Right kidney (tissue), 9 donors: ENCODE measurements around the gene UCHL5.

ENCODE experiments used
- DNase-seq: peaks from one replicate; pipeline ENCODE4 v3.0.0-alpha.2; 2016
- long read RNA-seq, 8 donors: transcript quantifications; one replicate each; lab custom pipeline, GENCODE V29; 2026

Gene UCHL5, protein sequence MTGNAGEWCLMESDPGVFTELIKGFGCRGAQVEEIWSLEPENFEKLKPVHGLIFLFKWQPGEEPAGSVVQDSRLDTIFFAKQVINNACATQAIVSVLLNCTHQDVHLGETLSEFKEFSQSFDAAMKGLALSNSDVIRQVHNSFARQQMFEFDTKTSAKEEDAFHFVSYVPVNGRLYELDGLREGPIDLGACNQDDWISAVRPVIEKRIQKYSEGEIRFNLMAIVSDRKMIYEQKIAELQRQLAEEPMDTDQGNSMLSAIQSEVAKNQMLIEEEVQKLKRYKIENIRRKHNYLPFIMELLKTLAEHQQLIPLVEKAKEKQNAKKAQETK
- long read RNA-seq, donor 1, full-length matches to known transcripts: 5 of 5 reads
- long read RNA-seq, donor 1, partial matches to known transcripts: 0 of 5 reads
- long read RNA-seq, donor 1, other reads (novel, unspliced or antisense): 0 of 5 reads
- long read RNA-seq, donor 2, full-length matches to known transcripts: 7 of 7 reads
- long read RNA-seq, donor 2, partial matches to known transcripts: 0 of 7 reads
- long read RNA-seq, donor 2, other reads (novel, unspliced or antisense): 0 of 7 reads
- long read RNA-seq, donor 3, partial matches to known transcripts: 0 of 2 reads
- long read RNA-seq, donor 3, other reads (novel, unspliced or antisense): 0 of 2 reads
- long read RNA-seq, donor 4, full-length matches to known transcripts: 6 of 11 reads
- long read RNA-seq, donor 4, partial matches to known transcripts: 5 of 11 reads
- long read RNA-seq, donor 4, other reads (novel, unspliced or antisense): 0 of 11 reads
- long read RNA-seq, donor 5, full-length matches to known transcripts: 7 of 7 reads
- long read RNA-seq, donor 5, partial matches to known transcripts: 0 of 7 reads
- long read RNA-seq, donor 5, other reads (novel, unspliced or antisense): 0 of 7 reads
- long read RNA-seq, donor 6, full-length matches to known transcripts: 10 of 10 reads
- long read RNA-seq, donor 6, partial matches to known transcripts: 0 of 10 reads
- long read RNA-seq, donor 6, other reads (novel, unspliced or antisense): 0 of 10 reads
- long read RNA-seq, donor 7, full-length matches to known transcripts: 5 of 27 reads
- long read RNA-seq, donor 7, partial matches to known transcripts: 9 of 27 reads
- long read RNA-seq, donor 7, other reads (novel, unspliced or antisense): 13 of 27 reads
- long read RNA-seq, donor 8, full-length matches to known transcripts: 7 of 26 reads
- long read RNA-seq, donor 8, partial matches to known transcripts: 19 of 26 reads
- long read RNA-seq, donor 8, other reads (novel, unspliced or antisense): 0 of 26 reads

DNA sequence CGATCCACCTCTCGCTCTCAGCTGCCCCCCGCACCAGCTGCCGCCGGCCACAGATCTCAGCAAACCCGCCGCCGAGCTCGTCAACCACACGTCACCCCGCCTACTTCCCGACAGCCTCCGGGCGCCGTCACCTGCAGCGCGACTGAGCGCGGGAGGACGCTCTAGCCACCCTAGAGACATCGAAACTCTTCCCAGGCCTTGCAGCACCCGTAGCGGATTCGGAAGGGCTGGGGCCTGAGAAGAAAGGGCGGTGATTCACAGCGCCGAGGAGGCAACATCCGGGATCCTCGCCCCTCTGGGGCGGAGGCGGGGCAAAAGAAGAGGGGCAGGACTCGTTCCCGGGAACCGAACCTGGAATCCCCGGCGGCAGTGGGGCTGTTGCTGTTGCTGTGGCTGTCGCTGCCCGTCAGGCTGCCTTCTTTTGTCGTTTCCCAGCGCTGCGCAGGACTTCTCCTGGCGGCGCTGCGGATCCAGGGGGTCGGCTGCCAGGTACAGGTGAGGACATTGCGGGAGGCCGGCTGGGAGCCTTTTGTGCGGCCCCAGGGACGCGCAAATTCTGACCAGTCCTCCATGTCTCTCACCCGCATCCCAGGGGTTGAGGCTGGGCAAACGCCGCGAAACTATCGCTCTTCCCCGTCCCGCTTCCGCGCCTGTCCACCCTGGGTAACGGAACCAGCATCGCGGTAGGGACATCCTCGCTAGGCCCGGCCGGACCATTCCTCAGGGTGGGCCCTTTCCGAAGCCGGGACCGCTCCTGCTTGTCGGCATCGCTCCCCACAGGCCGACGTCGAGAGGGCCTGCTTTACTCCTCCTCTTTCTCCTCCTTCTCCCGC, at the start of gene UCHL5, which contains the start of gene RO60:
Gene UCHL5, minus strand, starts transcription at position 79 of the 833 bp plus-strand sequence. CDS start 100 bp downstream, outside the sequence.
Gene RO60, plus strand, starts transcription at position 331 of the 833 bp plus-strand sequence. CDS start 9,443 bp downstream, outside the sequence.
- peak; percentile 98 for DNase-seq

DNA sequence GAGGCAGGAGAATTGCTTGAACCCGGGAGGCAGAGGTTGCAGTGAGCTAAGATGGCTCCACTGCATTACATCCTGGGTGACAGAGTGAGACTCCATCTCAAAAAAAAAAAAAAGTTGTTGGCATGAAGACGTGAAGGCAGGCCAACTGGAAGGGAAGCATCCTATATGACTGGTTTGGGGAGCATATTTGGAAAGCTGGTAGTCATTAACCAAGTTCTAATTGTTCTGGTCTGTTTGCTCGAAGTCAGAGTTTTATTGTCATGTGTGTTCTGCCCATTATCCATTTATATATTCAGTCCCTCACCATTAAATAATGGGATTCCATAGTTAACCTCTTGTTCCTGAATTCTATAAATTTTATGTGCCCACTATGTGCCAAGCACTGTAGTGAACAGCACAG, 49.3 kb upstream of the UCHL5 start:
- DNase-seq: no peak

DNA sequence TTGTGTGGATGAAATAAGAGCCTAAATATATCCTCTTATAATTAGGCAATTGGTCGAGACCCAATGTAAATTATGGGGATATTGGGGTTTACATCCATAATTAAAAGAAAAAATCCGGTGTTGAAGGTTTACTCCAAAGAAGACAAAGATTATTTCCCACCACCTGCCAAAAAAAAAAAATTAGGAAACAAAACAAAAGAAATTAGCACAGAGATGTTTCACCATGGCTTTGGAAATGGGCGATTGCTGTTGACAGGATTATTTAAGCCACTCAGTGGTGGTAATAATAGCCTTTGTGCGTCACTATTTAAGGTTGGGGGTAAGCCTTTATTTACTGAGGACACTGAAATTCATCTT, 46.6 kb upstream of the UCHL5 start:
- DNase-seq: no peak

DNA sequence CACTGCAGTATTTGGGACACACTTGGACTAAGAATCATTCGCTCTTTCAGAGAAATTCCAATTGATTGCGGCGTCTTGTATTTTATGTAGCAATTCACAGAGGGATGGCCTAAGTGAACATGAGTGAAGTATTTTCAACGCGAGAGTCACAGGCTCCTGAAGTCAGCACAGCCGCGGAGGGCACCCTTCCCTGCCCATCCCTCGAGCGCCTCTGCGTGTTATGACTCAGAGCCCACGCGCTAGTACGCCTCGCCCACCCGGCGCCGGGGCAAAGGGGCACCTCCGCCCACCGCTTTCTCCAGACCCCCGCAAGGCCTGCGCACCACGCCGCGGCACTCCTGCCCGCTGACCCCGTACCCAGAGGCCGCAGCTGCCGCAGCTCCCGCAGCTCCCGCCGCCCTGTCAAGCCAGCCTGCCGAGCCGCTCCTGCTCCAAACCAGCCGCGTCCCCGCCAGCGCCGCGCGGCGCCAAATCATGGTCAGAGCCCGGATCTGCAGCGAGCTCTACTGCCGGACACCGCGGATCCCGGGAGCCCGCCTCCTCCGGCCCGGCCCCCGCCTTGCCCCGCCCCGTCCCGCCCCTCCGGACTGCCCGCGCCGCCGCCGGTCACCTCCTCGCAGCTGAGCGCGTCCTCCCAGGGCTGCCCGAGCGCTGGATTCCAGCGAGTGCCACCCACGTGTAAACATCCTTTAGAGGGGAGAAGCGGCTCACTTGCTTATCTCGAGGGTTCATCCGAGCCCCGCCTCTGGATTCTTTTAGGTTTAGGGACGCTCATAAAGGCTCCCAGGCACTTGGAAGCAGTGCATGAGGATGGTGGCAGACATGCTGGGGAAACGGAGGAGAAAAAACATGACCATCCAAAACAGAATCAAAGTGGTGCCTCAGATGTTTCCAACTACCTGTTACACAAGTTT, 46.0 kb upstream of the UCHL5 start, which contains the start of gene GLRX2:
Gene GLRX2, minus strand, starts transcription at position 508 of the 914 bp plus-strand sequence. Its CDS starts 32 bp downstream, at position 476.
- DNase-seq: peak; percentile 89

DNA sequence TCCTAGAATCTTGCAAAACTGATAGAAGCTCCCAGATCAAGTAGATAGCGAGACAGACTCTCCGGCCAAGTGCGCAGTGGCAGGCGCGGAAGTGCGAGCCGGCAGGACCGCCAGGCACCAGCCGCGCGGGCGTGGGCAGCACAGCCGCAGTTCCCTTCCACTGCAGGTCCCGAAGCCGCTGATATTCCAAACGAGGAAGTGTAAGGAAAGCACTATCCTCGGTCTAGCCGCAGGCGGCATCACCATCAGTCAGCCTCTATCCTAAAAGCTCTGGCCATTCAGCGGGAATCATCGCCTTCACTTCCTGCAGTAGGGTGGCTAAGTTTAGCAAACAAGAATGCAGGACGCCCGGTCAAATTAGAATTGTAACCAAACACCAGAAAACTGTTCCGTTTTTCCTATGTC, 45.3 kb upstream of the UCHL5 start:
- DNase-seq: peak; percentile 64

DNA sequence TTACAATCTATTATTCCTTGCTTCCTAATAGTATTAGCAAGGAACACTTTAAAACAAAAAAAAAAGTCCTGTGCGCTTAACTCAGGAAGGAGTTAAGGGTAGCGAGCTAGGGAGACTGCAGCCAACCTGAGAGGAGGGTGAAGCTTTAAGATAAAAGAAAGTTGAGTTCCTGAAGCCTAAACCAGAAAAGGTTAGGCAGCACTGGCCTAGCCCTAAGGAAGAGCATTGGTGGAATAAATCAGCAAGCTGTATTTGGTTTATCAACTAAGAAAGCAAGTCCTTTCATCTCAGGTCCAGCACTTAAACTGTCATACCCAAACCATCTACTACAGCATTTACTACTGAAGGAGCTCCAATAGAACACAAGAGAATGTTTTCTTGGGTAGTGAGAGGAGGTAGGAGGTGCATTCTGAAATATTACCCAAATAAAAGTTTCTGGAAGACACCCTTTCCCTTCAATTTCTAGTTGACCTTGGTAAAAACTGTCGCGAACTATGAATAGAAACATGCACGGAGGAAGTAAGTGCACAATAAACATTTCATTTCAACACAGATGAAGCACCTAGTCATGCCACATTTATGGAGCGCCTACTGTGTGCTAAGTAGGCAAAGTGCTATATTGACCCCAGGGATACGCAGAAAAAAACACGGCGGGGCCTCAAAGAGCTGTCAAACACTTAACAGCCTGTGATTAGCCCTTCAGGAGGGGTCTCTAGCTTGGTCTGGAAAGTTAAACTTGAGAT, 44.8 kb upstream of the UCHL5 start:
- no peak for DNase-seq

DNA sequence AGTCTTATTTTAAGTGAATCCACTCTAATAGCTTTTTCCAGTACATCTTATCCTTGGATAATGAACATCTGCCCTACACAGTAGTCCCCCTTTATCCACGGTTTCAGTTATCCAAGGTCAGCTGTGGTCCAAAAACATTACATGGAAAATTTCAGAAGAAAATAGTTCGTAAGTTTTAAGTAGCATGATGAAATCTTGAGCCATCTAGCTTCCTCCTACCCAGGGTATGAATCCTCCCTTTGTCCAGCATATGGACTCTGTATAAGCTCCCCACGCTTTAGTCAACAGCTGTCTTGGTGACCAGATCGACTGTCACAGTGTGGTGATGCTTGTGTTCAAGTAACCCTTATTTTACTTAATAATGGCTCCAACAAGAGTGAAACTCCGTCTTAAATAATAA, 43.5 kb upstream of the UCHL5 start:
- no peak for DNase-seq

DNA sequence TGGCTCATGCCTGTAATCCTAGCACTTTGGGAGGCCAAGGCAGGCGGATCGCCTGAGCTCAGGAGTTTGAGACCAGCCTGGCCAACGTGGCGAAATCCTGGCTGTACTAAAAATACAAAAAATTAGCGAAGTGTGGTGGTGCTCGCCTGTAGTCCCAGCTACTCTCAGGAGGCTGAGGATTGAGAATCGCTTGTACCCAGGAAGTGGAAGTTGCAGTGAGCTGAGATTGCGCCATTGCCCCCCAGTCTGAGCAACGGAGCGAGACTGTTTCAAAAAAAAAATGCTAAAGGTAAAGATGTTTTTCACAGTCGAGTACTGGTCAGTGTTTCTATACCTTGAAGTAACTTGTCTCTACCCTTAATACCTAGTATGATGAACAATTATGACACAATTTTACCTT, 35.0 kb upstream of the UCHL5 start:
- no peak for DNase-seq

DNA sequence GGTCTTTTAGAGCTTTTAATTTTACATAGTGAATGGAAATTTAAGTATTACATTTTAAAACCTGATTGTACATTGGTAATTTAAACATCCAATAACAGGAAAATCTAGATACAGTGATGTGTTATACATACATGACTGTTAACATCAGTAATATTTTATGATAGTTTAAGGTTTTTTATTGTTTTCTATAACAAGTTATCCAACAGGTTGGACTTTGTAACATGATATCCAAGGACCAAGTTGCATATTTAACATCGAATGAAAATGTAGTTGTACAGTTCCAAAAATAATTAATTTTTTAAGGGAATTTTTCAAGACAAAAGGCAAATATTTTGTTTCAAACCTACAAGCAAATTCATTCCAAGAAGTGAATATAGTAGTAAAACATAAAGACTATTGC, 31.7 kb upstream of the UCHL5 start:
- DNase-seq: no peak

DNA sequence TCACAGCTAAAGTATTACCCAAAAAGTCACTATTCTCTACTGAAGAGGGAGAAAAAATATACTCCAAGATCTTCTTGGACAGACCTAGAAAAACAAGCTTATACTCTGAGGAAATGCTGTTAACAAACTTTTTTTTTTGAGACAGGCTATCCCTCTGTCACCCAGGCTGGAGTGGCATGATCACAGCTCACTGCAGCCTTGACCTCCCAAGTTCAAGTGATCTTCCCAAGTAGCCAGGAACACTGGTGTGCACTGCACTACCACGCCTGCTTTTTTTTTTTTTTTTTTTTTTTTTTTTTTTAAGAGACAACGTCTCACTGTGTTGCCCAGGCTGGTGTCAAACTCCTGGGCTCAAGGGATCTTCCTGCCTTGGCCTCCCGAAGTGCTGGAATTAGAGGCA, 28.7 kb upstream of the UCHL5 start:
- DNase-seq: no peak

DNA sequence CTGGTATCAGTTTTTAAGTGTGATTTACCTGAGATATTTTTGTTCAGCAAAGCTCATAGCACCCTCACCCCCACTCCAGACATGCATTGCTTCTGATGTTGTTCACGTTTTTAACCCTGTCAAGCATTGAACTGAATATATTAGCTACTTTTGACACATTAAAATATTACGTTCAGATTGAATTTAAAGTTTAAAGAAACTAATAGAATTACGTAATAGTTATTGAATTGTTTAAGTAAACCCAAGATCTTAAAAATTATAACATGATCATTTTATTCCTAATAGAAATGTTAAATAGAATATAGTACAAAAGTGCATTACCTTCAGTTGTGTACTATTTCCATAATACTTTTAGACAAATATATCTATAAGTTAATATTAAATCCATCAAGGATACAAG, 27.2 kb upstream of the UCHL5 start:
- DNase-seq: no peak

DNA sequence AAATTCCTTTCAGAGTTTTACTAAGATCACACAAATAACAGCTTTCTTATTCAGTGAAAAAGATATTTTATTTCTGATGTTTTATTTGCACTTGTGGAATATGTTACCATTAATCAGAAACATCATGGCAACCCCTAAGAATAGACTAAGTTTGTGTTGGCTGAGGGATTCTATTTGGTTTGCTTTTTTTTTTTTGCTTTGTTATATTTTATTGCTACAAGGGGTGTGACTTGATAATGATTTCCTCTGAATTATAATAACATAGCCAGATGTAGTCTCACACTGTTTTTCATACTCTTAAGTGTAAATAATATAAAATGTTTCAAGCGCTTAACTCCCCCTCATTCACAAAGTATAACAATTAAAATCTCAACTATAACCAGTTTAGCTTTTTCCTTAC, 26.1 kb upstream of the UCHL5 start:
- DNase-seq: no peak

DNA sequence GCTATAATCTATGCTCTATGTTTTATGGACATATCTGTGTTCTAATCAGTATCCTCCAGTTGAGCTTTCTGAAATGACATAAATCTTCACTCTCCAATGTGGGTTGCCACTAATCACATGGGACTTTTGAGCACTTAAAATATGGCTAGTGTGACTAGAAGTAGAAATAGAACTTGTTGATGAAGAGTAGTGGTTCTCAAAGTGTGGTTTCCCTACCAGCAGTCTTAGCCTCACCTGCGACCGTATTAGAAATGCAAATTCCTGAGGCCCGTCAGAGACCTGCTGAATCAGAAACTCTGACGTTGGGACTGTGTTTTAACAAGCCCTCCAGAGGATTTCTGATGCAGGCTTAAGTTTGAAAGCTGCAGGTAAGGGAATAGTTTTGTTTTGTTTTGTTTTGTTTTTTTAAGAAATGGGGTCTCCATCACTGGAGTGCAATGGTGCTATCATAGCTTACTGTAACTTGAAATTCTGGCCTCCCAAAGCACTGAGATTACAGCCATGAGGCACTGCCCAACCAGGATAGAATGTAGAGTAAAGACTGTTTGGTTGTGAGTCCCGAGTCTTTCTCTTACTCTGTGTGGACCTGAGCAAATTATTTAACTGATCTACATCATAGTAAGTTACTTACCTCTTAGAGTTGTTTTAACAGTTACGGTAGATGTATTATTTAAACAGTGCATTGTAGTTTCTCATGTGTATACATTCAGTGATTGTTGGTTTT, 24.4 kb upstream of the UCHL5 start:
- no peak for DNase-seq

DNA sequence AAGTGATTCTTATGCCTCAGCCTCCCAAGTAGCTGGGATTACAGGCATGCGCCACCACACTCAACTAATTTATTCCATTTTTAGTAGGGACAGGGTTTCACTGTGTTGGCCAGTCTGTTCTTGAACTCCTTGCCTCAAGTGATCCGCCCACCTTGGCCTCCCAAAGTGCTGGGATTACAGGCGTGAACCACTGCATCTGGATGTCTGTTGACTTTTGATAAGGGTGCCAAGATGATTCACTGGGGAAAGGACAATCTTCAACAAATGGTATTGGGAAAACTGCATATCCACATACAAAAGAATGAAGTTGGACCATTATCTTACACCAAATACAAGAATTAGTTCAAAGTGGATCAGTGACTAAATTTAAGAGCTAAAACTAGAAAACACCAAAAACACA, 20.0 kb upstream of the UCHL5 start:
- no peak for DNase-seq

DNA sequence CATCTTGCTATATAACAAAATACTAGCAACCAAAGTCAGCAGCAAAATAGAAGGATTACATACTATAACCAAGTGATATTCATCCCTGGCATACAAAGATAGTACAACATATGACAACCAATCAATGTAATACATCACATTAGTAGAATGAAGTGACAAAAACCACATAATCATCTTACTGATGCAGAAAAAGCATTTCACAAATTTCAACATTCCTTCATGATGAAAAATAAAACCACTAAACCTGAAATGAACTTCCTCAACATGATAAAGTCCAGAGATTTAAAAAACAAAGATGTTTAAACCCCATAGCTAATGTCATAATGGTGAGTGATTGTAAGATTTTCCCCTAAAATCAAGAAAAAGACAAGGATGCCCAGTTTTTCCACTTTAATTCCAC, 18.8 kb upstream of the UCHL5 start:
- no peak for DNase-seq

DNA sequence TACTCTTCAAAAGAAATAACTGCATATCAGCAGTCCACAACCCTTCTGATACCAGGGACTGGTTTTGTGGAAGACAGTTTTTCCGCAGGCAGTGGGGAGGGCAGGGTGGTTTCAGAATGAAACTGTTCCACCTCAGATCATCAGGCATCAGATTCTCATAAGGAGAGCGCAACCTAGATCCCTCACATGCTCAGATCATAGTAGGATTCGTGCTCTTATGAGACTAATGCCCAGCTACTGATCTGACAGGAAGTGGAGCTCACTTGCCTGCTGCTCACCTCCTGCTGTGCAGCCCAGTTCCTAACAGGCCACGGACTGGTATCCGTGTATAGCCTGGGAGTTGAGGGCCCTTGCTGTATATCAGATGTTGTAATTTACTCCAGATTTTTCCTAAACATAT, 11.8 kb upstream of the UCHL5 start:
- DNase-seq: no peak

DNA sequence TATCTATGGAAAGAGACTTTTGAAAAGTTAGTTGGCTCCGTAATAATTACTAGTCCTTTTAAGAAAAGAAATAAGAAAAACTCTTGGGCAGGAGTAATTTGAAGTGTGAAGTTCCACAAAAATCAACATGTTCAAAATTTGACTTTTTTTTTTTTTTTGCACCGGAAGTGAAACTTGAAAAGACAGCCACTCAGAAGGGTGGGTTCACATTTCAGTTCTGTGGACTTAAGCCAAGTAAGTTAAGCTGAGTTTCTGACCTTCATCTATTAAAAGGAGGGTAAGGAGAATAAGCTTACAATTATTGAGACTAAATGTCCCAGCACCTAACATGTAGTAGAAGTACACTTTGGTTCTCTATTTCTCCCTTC, 11.2 kb upstream of the UCHL5 start:
- no peak for DNase-seq

DNA sequence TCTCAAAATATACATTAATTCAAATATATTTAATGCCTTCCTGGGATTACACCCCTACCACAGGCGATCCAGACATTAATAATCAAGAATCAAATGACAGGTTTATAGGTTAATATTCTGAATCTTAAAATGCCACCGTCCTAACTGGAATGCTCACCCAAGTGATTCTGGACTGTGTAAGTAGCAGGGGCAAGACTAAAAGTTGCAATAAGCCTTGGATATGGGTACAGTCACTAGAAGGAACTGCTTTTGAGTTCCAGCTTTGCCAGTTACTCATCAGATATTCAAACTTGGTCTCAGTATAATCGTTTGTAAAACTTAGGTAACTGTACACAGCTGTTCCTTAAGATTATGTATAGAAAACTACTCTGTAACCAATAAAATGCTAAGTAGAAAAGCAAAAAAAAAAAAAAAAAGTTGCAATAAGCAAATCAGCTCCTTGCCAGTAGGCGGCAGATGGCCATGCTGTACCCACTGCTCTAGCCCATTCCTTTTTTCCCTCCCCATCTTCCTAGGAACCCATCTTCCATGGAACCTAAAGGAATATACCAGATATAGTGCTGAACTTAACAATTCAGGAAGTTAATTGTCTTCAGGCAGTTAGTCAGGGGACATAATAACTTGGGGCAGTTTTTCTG, 10.7 kb upstream of the UCHL5 start:
- no peak for DNase-seq
